HG03095 (cell line): ENCODE results near the gene ZEB2.

Source experiments
- ATAC-seq: cut with Tn5 transposase; IDR thresholded peaks from one replicate; pipeline ENCODE4 v1.9.1; 2021; ENCODE audit warnings: moderate library complexity; ENCODE audit not compliant: unreplicated experiment

ZEB2 gene

GRCh38 chr2:144361742-144362141 is 158.2 kb downstream of the ZEB2 start:
- no peak for ATAC-seq

- ATAC-seq, result no peak
Measured at GRCh38 chr2:144359684-144360083, 160.2 kb downstream of the ZEB2 start.

- peak; percentile 60 for ATAC-seq
Measured at GRCh38 chr2:144358979-144359541, 160.9 kb downstream of the ZEB2 start.

- ATAC-seq, result no peak
Measured at GRCh38 chr2:144358374-144358964, 161.4 kb downstream of the ZEB2 start.

- ATAC-seq, result peak; percentile 83
Measured at GRCh38 chr2:144357623-144358373, 162.1 kb downstream of the ZEB2 start.

- no peak for ATAC-seq
Measured at GRCh38 chr2:144356402-144356801, 163.5 kb downstream of the ZEB2 start.

GRCh38 chr2:144354953-144355352 is 165.0 kb downstream of the ZEB2 start:
- no peak for ATAC-seq

GRCh38 chr2:144351687-144352086 is 168.2 kb downstream of the ZEB2 start:
- ATAC-seq, result no peak

GRCh38 chr2:144350151-144350802 is 169.6 kb downstream of the ZEB2 start:
- ATAC-seq, result no peak

GRCh38 chr2:144349674-144350073 is 170.2 kb downstream of the ZEB2 start:
- ATAC-seq, result no peak

GRCh38 chr2:144348846-144349245 is 171.1 kb downstream of the ZEB2 start:
- no peak for ATAC-seq

GRCh38 chr2:144346229-144346628 is 173.7 kb downstream of the ZEB2 start:
- no peak for ATAC-seq

- no peak for ATAC-seq
Measured at GRCh38 chr2:144343145-144343544, 176.8 kb downstream of the ZEB2 start.

GRCh38 chr2:144341538-144341937 is 178.4 kb downstream of the ZEB2 start:
- no peak for ATAC-seq

- ATAC-seq, result no peak
Measured at GRCh38 chr2:144339048-144339447, 180.9 kb downstream of the ZEB2 start.

- no peak for ATAC-seq
Measured at GRCh38 chr2:144334551-144334950, 185.4 kb downstream of the ZEB2 start.
